HUES64 (cell line): ENCODE data around the gene DHDDS.

Experiments
- H3K27ac ChIP-seq: 2 replicates; pipeline ENCODE4 v1.7.0; 2013; ENCODE audit warnings: low read depth, low read length, inconsistent platforms
- H3K27me3 ChIP-seq: 2 replicates; pipeline ENCODE4 v1.6.1; 2013; ENCODE audit warnings: mild to moderate bottlenecking, low read length; ENCODE audit not compliant: insufficient read depth
- H3K36me3 ChIP-seq: 2 replicates; pipeline ENCODE4 v1.6.1; 2013; ENCODE audit warnings: mild to moderate bottlenecking, low read length; ENCODE audit not compliant: insufficient read depth
- H3K4me1 ChIP-seq: 2 replicates; pipeline ENCODE4 v1.6.1; 2013; ENCODE audit warnings: mild to moderate bottlenecking, low read length, moderate library complexity; ENCODE audit not compliant: insufficient read depth
- H3K4me3 ChIP-seq: 2 replicates; pipeline ENCODE4 v1.5.1; 2013; ENCODE audit warnings: mild to moderate bottlenecking, low read length, moderate library complexity
- H3K9ac ChIP-seq: 2 replicates; pipeline ENCODE4 v1.6.1; 2013; ENCODE audit warnings: mild to moderate bottlenecking, low read depth, low read length
- H3K9me3 ChIP-seq: 2 replicates; pipeline ENCODE4 v1.6.1; 2013; ENCODE audit warnings: low read depth, low read length; ENCODE audit not compliant: insufficient read depth
- WGBS: fragments of 150-250, 120-280 bp; methylation state at CpG from one replicate; pipeline ENCODE4 v1.1.7; 2013; ENCODE audit warnings: missing lambda C conversion rate; 5-methylcytosine and 5-hydroxymethylcytosine counted together

Gene DHDDS

DNA sequence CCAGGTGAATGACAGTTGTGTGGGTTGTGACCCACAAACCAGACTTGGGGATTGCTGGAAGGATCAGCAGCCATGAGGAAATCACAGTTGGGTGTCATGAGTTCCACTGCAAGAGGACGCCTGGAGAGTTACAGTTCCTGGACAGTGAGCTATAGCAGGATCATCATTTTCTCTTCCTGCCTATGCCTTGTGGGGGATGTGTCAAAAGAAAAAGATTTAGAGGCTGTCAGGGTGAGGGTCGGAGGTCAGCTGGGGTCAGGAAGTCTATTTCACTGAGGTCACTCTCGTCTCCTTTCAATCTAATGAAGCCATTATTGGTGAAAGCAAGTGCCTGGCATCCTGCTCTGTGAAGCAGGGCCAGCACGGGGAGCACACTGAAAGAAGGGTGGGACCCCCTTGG is 28.5 kb upstream of the DHDDS start:
- Histone ChIP-seq H3K9me3 (no peaks in the 10 kb centered on the region), H3K27me3 (no peaks in the 10 kb centered on the region), H3K4me3 (no peak overlapping the region), H3K36me3 (no peaks in the 10 kb centered on the region), H3K27ac (no peak overlapping the region), H3K4me1 (no peaks in the 10 kb centered on the region; the same call in 1 of the 2 replicates), H3K9ac (no peak overlapping the region)
- 81% methylated on average over 4 of the region's 4 CpGs for WGBS

DNA sequence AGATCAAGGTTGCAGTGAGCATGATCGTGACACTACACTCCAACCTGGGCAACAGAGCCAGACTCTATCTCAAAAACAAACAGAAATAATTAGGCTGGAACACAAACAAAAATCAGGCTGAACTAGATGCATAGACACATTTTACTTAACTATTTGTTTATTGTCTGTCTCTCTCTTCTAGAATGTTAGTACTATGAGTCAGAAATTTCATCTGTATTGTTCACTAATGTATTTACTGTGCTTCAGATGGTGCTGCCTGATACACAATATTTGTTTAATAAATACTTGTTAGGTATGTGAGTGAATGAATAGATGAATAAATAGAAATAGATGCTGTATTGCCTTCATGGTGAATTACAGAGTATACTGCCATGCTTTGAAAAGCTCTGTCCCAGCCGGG is 27.5 kb upstream of the DHDDS start:
- WGBS = 94% methylated on average over 2 of the region's 2 CpGs

DNA sequence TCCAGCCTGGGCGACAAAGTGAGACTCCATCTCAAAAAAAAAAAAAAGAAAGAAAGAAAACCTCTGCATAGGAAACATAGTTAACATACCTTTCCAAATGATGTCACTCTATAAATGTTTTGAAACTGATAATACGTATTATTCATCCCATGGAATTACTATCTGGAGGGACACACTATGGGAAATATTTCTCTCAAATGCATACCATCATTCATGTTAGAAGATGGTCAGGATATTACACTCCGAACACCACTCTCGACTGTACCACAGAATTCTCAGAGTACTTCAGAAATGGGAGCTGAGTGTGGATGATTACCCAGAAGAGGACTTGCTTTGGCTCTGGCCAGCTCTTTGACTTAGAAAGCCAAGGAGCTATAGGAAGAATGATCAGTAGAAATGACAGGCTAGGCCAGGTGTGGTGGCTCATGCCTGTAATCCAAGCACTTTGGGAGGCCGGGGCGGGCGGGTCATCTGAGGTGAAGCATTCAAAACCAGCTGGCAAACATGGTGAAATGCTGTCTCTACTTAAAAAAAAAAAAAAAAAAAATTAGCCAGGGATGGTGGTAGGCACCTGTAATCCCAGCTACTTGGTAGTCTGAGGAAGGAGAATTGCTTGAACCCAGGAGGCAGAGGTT is 26.7 kb upstream of the DHDDS start:
- Histone ChIP-seq H3K36me3 (no peaks in the 10 kb centered on the region), H3K4me3 (no peak overlapping the region), H3K27ac (no peak overlapping the region), H3K4me1 (no peaks in the 10 kb centered on the region; the same call in 1 of the 2 replicates), H3K9me3 (no peaks in the 10 kb centered on the region), H3K27me3 (no peaks in the 10 kb centered on the region), H3K9ac (no peak overlapping the region)
- WGBS = 87% methylated on average over 6 of the region's 7 CpGs

More for the DNA sequence above, 27.5 kb upstream of the DHDDS start:
- H3K4me3 ChIP-seq = no peak overlapping the region
- no peaks in the 10 kb centered on the region for H3K36me3 ChIP-seq
- no peak overlapping the region for H3K9ac ChIP-seq
- no peak overlapping the region for H3K27ac ChIP-seq
- H3K4me1 ChIP-seq = no peaks in the 10 kb centered on the region; the same call in 1 of the 2 replicates
- no peaks in the 10 kb centered on the region for H3K27me3 ChIP-seq
- H3K9me3 ChIP-seq = no peaks in the 10 kb centered on the region

DNA sequence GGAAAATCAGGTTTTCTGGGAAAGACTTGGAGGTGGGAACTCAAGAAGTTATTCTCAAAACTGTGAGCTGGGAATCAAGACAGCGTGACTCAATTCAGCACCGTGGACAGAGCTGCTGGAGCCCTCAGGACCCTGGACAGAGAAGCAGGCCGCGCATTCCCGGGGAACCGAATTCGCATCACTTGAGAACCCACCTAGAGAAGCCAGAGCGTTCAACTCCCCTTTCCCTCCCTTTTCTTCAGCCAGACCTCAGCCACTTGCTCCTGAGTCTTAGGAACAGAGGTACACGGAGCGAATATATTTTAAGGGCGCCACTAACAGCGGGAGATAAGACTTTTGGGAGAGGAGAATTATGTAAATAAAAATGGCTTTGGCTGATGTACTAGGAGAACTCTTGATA is 23.5 kb upstream of the DHDDS start:
- no peaks in the 10 kb centered on the region for H3K27me3 ChIP-seq
- peaks cover 22% of the 10 kb centered on the region for H3K36me3 ChIP-seq
- H3K4me1 ChIP-seq = peaks cover 10% of the 10 kb centered on the region
- H3K9ac ChIP-seq = peak overlapping the region; percentile 84
- peak overlapping the region; percentile 94; the same call in 1 of the 2 replicates for H3K27ac ChIP-seq
- no peaks in the 10 kb centered on the region for H3K9me3 ChIP-seq
- WGBS = under 1% methylated on average over 12 of the region's 12 CpGs
- peak overlapping the region; percentile 62 for H3K4me3 ChIP-seq

DNA sequence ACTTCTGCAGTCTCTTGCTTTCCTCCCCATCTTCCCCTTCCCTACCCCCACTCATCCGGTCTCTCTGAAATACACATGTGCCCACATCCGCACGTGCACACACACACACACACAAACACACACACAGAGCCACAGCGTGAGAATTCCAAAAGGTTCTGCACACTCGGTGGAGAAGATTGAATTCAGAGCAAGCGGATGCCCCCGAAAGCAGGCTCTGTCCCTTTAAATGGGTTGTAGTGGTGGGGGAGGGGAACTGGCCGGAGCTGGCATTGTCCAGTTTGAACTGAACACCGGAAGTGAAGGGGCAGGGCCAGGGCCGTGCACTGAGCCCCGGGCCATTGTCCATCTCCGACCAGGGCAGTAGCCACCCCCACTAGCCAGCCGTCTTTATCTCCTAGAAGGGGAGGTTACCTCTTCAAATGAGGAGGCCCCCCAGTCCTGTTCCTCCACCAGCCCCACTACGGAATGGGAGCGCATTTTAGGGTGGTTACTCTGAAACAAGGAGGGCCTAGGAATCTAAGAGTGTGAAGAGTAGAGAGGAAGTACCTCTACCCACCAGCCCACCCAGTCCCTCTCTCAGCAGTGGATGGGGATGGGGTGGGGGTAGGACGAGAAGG is 22.8 kb upstream of the DHDDS start:
- peak overlapping the region; percentile 62 for H3K4me3 ChIP-seq
- H3K9ac ChIP-seq = peak overlapping the region; percentile 84
- WGBS = 3% methylated on average over 14 of the region's 16 CpGs

DNA sequence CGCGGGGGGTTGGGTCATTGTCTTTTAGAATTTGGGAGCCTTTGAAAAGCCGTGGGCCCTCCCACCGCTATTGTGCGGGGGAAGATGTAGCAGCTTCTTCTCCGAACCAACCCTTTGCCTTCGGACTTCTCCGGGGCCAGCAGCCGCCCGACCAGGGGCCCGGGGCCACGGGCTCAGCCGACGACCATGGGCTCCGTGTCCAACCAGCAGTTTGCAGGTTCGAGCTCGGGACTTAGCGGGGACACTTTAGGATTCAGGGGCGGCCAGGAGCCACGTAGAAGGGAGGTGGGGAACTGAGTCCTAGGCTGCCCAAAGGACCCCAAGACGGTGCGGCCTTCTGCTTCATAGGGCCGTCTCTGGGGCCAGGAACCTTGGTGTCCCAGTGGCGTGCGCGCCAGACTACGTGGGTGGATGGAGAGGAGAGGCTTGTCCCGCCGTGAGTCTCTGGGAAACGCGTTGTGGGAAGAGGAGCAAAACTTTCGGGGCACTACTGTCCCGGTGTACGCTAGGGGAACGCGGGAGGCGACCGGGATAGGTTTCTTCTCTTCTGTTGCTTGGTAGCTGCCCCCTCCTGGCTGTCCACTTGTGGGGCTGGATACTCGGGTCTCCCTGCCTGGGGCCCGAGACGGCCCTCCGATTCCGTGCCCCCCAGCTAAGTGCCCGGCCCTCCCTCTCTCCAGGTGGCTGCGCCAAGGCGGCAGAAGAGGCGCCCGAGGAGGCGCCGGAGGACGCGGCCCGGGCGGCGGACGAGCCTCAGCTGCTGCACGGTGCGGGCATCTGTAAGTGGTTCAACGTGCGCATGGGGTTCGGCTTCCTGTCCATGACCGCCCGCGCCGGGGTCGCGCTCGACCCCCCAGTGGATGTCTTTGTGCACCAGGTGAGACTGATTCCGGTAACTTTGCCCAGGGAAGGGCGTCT is 21.2 kb upstream of the DHDDS start, which contains the start of gene LIN28A:
LIN28A (plus strand) TSS at position 112 of the 918 bp plus-strand sequence; CDS start at position 187, 75 bp downstream.
- WGBS = under 1% methylated on average over 70 of the region's 70 CpGs
- H3K9ac ChIP-seq = peak within 1 kb of the TSS; percentile 99

More for the DNA sequence above, 22.8 kb upstream of the DHDDS start:
- Histone ChIP-seq H3K27me3 (no peaks in the 10 kb centered on the region), H3K9me3 (no peaks in the 10 kb centered on the region), H3K36me3 (peaks cover 27% of the 10 kb centered on the region), H3K4me1 (peaks cover 14% of the 10 kb centered on the region), H3K27ac (peak overlapping the region; percentile 94)

DNA sequence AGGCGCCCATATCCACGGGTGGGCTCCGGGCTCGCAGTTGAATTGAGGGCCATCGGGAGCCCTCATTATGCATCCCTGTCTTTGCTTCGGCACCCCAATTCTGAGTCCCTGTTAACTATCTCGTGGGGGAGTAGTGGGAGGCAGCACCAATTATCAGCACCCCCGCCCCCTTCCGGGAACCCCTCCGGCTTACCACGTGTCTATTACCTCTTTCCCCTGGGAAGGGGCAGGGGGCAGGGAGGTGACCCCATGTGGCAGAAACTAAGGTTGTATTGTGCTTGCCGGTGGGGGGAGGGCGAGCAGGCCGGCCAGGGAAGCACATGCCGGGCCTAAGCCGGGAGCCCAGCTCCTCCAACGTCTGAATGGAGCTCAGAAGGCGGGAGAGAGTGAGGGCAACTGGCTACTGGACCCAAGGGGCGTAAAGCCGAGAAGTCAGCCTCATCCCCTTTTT is 20.5 kb upstream of the DHDDS start:
- Histone ChIP-seq H3K27me3 (no peaks in the 10 kb centered on the region), H3K27ac (peak overlapping the region; percentile 99), H3K9ac (peak overlapping the region; percentile 99), H3K4me1 (peaks cover 32% of the 10 kb centered on the region), H3K36me3 (peaks cover 51% of the 10 kb centered on the region), H3K4me3 (peak overlapping the region; percentile 99), H3K9me3 (no peaks in the 10 kb centered on the region)
- WGBS = under 1% methylated on average over 16 of the region's 20 CpGs

More for the DNA sequence above, 21.2 kb upstream of the DHDDS start, which contains the start of gene LIN28A:
- Histone ChIP-seq H3K4me3 (peak within 1 kb of the TSS; percentile 99), H3K27me3 (no peaks in the 10 kb centered on the region), H3K4me1 (peaks cover 29% of the 10 kb centered on the region), H3K27ac (peak within 1 kb of the TSS; percentile 99), H3K36me3 (peaks cover 44% of the 10 kb centered on the region), H3K9me3 (no peaks in the 10 kb centered on the region)

DNA sequence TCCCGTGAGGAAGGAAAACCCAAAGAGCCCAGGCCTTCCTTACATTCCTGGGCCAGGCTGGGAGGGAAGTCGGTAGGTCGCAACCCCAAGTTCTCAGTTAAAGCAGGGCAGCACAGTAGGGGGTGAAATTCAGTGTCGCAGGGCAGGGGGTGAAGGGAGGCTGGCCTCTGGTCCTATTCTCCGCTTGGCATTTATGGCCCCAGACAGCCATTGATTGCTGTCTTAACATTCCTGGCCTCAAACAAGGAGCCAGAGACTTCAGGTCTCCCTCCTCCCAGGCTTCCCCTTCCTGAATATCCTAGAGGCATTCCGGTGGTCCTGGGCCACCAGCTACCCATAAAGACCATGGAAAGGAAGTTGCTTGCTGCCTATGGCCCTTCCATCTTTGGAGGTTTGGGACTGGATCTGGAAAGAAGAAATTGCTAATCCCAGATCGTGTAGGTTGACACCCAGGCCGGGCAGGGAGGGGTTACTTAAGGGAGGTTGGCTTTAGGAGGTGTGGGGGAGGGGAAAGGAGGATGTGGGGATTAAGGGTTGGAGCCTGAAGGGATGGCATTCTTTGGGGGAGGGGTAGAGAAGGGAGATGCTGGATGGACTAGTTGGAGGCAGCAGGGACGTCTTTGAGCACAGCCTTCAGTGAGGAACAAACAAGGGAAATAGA is 19.8 kb upstream of the DHDDS start:
- H3K27me3 ChIP-seq = no peaks in the 10 kb centered on the region
- H3K4me1 ChIP-seq = peaks cover 34% of the 10 kb centered on the region
- no peaks in the 10 kb centered on the region for H3K9me3 ChIP-seq
- peaks cover 54% of the 10 kb centered on the region for H3K36me3 ChIP-seq
- 1% methylated on average over 9 of the region's 9 CpGs for WGBS
- peak overlapping the region; percentile 99 for H3K9ac ChIP-seq
- H3K27ac ChIP-seq = peak overlapping the region; percentile 99
- H3K4me3 ChIP-seq = peak overlapping the region; percentile 99

DNA sequence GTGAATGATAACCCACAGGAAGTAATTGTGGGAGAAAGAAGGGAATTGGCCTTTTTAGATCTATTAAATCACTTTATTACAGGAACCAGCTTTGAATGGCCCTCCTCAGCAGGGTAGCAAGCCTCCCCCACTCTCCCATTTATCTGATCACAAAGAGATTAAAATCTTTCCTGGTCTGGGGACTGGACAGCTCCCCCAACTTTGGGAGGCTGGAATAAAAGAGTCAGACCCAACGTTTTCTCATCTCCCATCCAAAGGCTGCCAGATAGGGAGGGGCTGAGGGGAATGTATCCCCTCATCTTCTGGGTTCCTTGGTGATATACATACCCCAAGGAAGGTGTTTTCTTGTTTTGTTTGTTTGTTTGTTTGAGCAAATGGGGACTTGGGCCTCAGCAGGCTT is 19.1 kb upstream of the DHDDS start:
- Histone ChIP-seq H3K27ac (peak overlapping the region; percentile 99), H3K4me3 (peak overlapping the region; percentile 99), H3K9me3 (no peaks in the 10 kb centered on the region), H3K36me3 (peaks cover 62% of the 10 kb centered on the region), H3K4me1 (peaks cover 41% of the 10 kb centered on the region), H3K27me3 (no peaks in the 10 kb centered on the region), H3K9ac (peak overlapping the region; percentile 99)
- no CpG with 5 or more reads among the region's 1 CpG for WGBS

DNA sequence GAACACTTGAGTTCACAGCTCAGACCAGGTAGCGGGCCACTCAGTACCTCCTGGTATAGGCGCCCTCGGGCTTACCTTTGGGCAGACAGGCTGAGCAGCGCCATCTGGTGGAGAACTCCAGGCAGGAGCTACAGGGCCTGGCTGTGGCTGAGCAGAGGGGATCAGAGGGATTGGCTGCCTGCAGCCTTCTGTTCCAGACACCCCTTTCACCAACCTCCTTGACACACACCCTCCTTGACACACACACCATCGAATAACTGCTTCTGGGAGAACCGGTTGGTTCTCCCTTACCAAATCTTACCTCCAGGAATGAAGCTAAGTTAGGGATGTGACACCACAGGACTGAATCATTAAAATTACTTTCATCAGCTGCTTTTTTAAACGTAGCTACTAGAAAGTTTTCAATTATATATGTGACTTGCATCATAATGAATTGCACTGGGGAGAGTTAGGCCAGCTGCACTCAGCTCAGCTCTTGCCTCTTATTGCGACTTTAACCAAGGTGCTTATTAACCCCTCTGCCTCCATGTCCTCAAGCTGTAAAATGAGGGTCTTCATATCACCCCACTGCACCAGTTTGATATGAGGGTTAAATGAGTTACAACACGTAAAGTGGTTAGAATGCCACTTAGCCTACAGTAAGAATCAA is 14.9 kb upstream of the DHDDS start:
- Histone ChIP-seq H3K4me1 (peaks cover 78% of the 10 kb centered on the region), H3K9me3 (no peaks in the 10 kb centered on the region), H3K36me3 (peaks cover 82% of the 10 kb centered on the region), H3K27ac (peak overlapping the region; percentile 96), H3K4me3 (peak overlapping the region; percentile 37), H3K9ac (peak overlapping the region; percentile 82), H3K27me3 (no peaks in the 10 kb centered on the region)
- WGBS = 18% methylated on average over 7 of the region's 9 CpGs
